Endothelial cell of umbilical vein (primary cell): ENCODE measurements around the gene CLINT1. TPM values are rescaled to one million over a fixed set of nuclear protein-coding genes. Genes with fewer than 3 reads are reported as not detected.

ENCODE experiments used
- BruUV-seq: library from RNA; stranded (reverse); fragments of 400-500 nt; replicated peaks from 2 replicates; lab custom pipeline; 2021; lab: Mats Ljungman, UMichigan
- CTCF ChIA-PET: fragments of 300-600, 350-600 bp; sonication (Branson Sonifier 250); formaldehyde crosslinking; loops from one replicate; lab custom pipeline; 2021; ENCODE audit warnings: antibody characterized with exemption, inconsistent platforms; lab: Charles Lee
- POLR2A ChIA-PET: fragments of 300-600, 350-600 bp; sonication (Branson Sonifier 250); formaldehyde crosslinking; loops from one replicate; lab custom pipeline; 2021; ENCODE audit warnings: antibody characterized with exemption, inconsistent platforms; lab: Charles Lee
- DNase-seq: peaks from one replicate; pipeline ENCODE4 v3.0.0-alpha.2; 2011; ENCODE audit warnings: low read depth, low spot score
- FAIRE-seq: peaks from 2 replicates; lab custom pipeline; 2011; peaks lifted over from hg19 to GRCh38; lab: Jason Lieb, UNC
- H2AFZ ChIP-seq: 2 replicates; pipeline ENCODE4 v1.6.0; 2012; ENCODE audit warnings: low read depth, low read length, control low read depth, inconsistent platforms
- H3K27ac ChIP-seq: 2 replicates; pipeline ENCODE4 v1.5.1; 2011; ENCODE audit warnings: low read depth, mild to moderate bottlenecking, control low read depth, low read length, moderate library complexity; ENCODE audit not compliant: insufficient read depth
- H3K27me3 ChIP-seq, 2 experiments: 2 replicates each; pipeline versions ENCODE4 v1.6.0 to v1.6.1; 2011; ENCODE audit warnings: low read length in 2 of 2, mixed read lengths in 1 of 2; ENCODE audit not compliant: control insufficient read depth in 2 of 2, insufficient read depth in 2 of 2
- H3K36me3 ChIP-seq, 2 experiments: 2 replicates in 1 of 2; 3 replicates in 1 of 2; pipeline ENCODE4 v1.5.1; 2011; ENCODE audit warnings: low read length in 2 of 2, mild to moderate bottlenecking in 1 of 2, moderate library complexity in 1 of 2; ENCODE audit not compliant: control insufficient read depth in 2 of 2, insufficient read depth in 2 of 2; ENCODE audit errors: extremely low read depth in 1 of 2
- H3K4me1 ChIP-seq: 3 replicates; pipeline ENCODE4 v1.5.1; 2011; ENCODE audit warnings: mild to moderate bottlenecking, low read length; ENCODE audit not compliant: control insufficient read depth, insufficient read depth; ENCODE audit errors: extremely low read depth
- H3K4me2 ChIP-seq: 2 replicates; pipeline ENCODE4 v1.6.1; 2011; ENCODE audit warnings: low read length, control low read depth, mixed read lengths; ENCODE audit not compliant: insufficient read depth
- H3K4me3 ChIP-seq, 3 experiments: fragments of 200-600 bp in 1 of 3; sonication (generic), shearing (Covaris generic) in 1 of 3; replicated peaks in 1 of 3; 2 replicates each; pipeline ENCODE4 v1.5.1; 2011 to 2016; ENCODE audit warnings: control low read depth in 3 of 3, low read length in 3 of 3, mild to moderate bottlenecking in 2 of 3, inconsistent platforms in 1 of 3, low read depth in 1 of 3, moderate library complexity in 1 of 3; ENCODE audit not compliant: insufficient read depth in 1 of 3
- H3K79me2 ChIP-seq: 2 replicates; pipeline ENCODE4 v1.6.0; 2012; ENCODE audit warnings: low read length, inconsistent platforms; ENCODE audit not compliant: control insufficient read depth, insufficient read depth
- H3K9ac ChIP-seq: replicated peaks from 2 replicates; pipeline ENCODE3; 2011; ENCODE audit warnings: low read length, control low read depth; ENCODE audit not compliant: insufficient read depth; ENCODE audit errors: extremely low read depth
- H3K9me1 ChIP-seq: replicated peaks from 3 replicates; pipeline ENCODE4 v1.6.0; 2011; ENCODE audit warnings: mild to moderate bottlenecking, low read length; ENCODE audit not compliant: control insufficient read depth, insufficient read depth; ENCODE audit errors: extremely low read depth
- H3K9me3 ChIP-seq: replicated peaks from 2 replicates; pipeline ENCODE4 v1.5.1; 2012; ENCODE audit warnings: low read length, inconsistent platforms; ENCODE audit not compliant: control insufficient read depth, insufficient read depth
- H4K20me1 ChIP-seq: replicated peaks from 2 replicates; pipeline ENCODE3; 2011; ENCODE audit warnings: mild to moderate bottlenecking, low read length; ENCODE audit not compliant: control insufficient read depth, insufficient read depth; ENCODE audit errors: extremely low read depth
- CTCF ChIP-seq, 2 donors: IDR thresholded peaks; 1 replicate in 1 of 2; 2 replicates in 1 of 2; pipeline ENCODE4 v1.5.1; 2011; ENCODE audit warnings: low read length in 2 of 2, mild to moderate bottlenecking in 2 of 2, moderate library complexity in 2 of 2, control low read depth in 1 of 2, inconsistent platforms in 1 of 2, low read depth in 1 of 2; ENCODE audit not compliant: insufficient read depth in 1 of 2; ENCODE audit errors: extremely low read depth in 1 of 2
- EZH2 ChIP-seq: IDR thresholded peaks from 2 replicates; pipeline ENCODE4 v1.6.1; 2012; ENCODE audit warnings: borderline replicate concordance, low read depth, mild to moderate bottlenecking, moderate library complexity, low read length, inconsistent platforms; ENCODE audit not compliant: severe bottlenecking
- FOS ChIP-seq: IDR thresholded peaks from 2 replicates; pipeline ENCODE4 v1.6.1; 2011; ENCODE audit warnings: mild to moderate bottlenecking, low read length, moderate library complexity, borderline replicate concordance; ENCODE audit not compliant: insufficient read depth
- GATA2 ChIP-seq: IDR thresholded peaks from 2 replicates; pipeline ENCODE4 v1.7.0; 2011; ENCODE audit warnings: low read depth, mild to moderate bottlenecking, moderate library complexity, mixed read lengths, low read length; ENCODE audit not compliant: insufficient read length, insufficient read depth
- JUN ChIP-seq: IDR thresholded peaks from 2 replicates; pipeline ENCODE4 v1.6.1; 2011; ENCODE audit warnings: borderline replicate concordance, low read depth; ENCODE audit not compliant: insufficient read length, insufficient read depth
- MAX ChIP-seq: IDR thresholded peaks from 2 replicates; pipeline ENCODE4 v1.6.1; 2011; ENCODE audit not compliant: insufficient read depth, insufficient read length
- MYC ChIP-seq: IDR thresholded peaks from one replicate; pipeline ENCODE4 v1.6.1; 2011; ENCODE audit warnings: mild to moderate bottlenecking, low read depth, low read length
- POLR2A ChIP-seq: IDR thresholded peaks from 2 replicates; pipeline ENCODE4 v1.6.1; 2012; ENCODE audit warnings: low read depth, mild to moderate bottlenecking, control low read depth, low read length
- POLR2AphosphoS5 ChIP-seq: IDR thresholded peaks from 2 replicates; pipeline ENCODE4 v1.6.1; 2012; ENCODE audit warnings: low read depth, mild to moderate bottlenecking, control low read depth, low read length, moderate library complexity; ENCODE audit not compliant: insufficient read depth
- dilution Hi-C: fragments of 300-500 bp; cut with MboI; formaldehyde crosslinking; loops from one replicate; pipeline ENCODE4 v1.15.0; 2019; ENCODE audit warnings: low sequenced_read_pairs; ENCODE audit not compliant: extremely low pct_ligation_motif_present
- intact Hi-C: fragments of 100-400 bp; cut with micrococcal nuclease; formaldehyde crosslinking; loops from one replicate; pipeline ENCODE4 v1.10.0; 2022
- polyA plus RNA-seq, 4 experiments: library from polyadenylated mRNA; depleted of rRNA in 3 of 4; stranded (reverse) in 3 of 4; unstranded in 1 of 4; fragments of >200 nt; gene quantifications; 2 replicates each; pipeline versions ENCODE4 v1.2.1 to v1.2.3, GENCODE V29; 2011 to 2012; ENCODE audit warnings: missing spikeins in 1 of 4
- total RNA-seq: library from RNA; stranded (reverse); gene quantifications from 2 replicates; pipeline ENCODE4 v1.2.3, GENCODE V29; 2021

The CLINT1 gene
- total and polyA plus RNA-seq, 2 donors (not counting 3 experiments of a cell fraction or from before 2014, with no cell fraction given): 76.6 to 158 TPM

- Histone ChIP-seq H3K9me3 (no peaks in the 10 kb centered on the region), H3K9me1 (no peaks in the 10 kb centered on the region), H3K9ac (no peak overlapping the region), H3K4me3 (no peak overlapping the region), H3K79me2 (peaks cover 84% of the 10 kb centered on the region), H3K36me3 (no peaks in the 10 kb centered on the region), H3K4me1 (peaks cover 5% of the 10 kb centered on the region), H3K27ac (no peak overlapping the region), H4K20me1 (peaks cover 11% of the 10 kb centered on the region), H3K4me2 (no peak overlapping the region), H3K27me3 (no peaks in the 10 kb centered on the region), H2AFZ (no peak overlapping the region)
- ChIA-PET CTCF (interaction anchor here (1.0 to 1.4 kb wide), 3 partner anchors 12 to 22 kb away, joined by 3 to 5 read pairs (median 4); no protein-coding TSS in a partner anchor), POLR2A (no interaction called here)
- TF ChIP-seq POLR2AphosphoS5 (no peak), JUN (no peak)
- BruUV-seq: no TSS peak
- dilution Hi-C loops (no loop called here), intact Hi-C loops (no loop called here)
- FAIRE-seq (no peak), DNase-seq (no peak)
These were observed 19.7 kb downstream of the CLINT1 start for GRCh38 chr5:157839157-157839795.

GRCh38 chr5:157836121-157836753 is 22.7 kb downstream of the CLINT1 start:
- H3K9me3 ChIP-seq: no peaks in the 10 kb centered on the region
- H3K79me2 ChIP-seq: peaks cover 84% of the 10 kb centered on the region
- H3K9ac ChIP-seq: no peak overlapping the region
- no peak overlapping the region for H3K4me2 ChIP-seq
- TF ChIP-seq POLR2A (no peak), MAX (no peak), JUN (no peak), CTCF (IDR thresholded peaks at IDR 0.05; ENCODE audit: extremely low read depth in 1 of 2, insufficient read depth in 1 of 2, low read depth in 1 of 2, low read length in 2 of 2) (no peak), POLR2AphosphoS5 (no peak), MYC (no peak), GATA2 (no peak), FOS (no peak), EZH2 (no peak)
- no TSS peak for BruUV-seq
- no peak overlapping the region for H3K27ac ChIP-seq
- intact Hi-C loops (no loop called here), dilution Hi-C loops (no loop called here)
- H3K4me1 ChIP-seq: peaks cover 5% of the 10 kb centered on the region
- no peak for FAIRE-seq
- no peaks in the 10 kb centered on the region for H3K36me3 ChIP-seq
- POLR2A ChIA-PET: no interaction called here
- CTCF ChIA-PET: interaction anchor here (1.1 to 1.5 kb wide), 2 partner anchors 10 to 13 kb away, joined by 3 to 5 read pairs; no protein-coding TSS in a partner anchor
- H3K27me3 ChIP-seq: no peaks in the 10 kb centered on the region
- DNase-seq: no peak
- no peak overlapping the region for H2AFZ ChIP-seq
- no peaks in the 10 kb centered on the region for H3K9me1 ChIP-seq
- H3K4me3 ChIP-seq: no peak overlapping the region
- peaks cover 6% of the 10 kb centered on the region for H4K20me1 ChIP-seq
